Retinal pigment epithelial cell (primary cell): ENCODE measurements around the gene BRINP2.

Source experiments
- DNase-seq: peaks from one replicate; pipeline ENCODE4 v3.0.0-alpha.2; 2010; ENCODE audit warnings: low read depth
- H3K4me3 ChIP-seq: 2 replicates; pipeline ENCODE4 v1.5.1; 2011; ENCODE audit warnings: mild to moderate bottlenecking, low read length, control low read depth, moderate library complexity
- CTCF ChIP-seq: conservative IDR thresholded peaks from 2 replicates; pipeline ENCODE4 v1.5.1; 2011; ENCODE audit warnings: low read depth, low read length, control low read depth, inconsistent platforms

Gene BRINP2

GRCh38 chr1:177235350-177235749 is 64.6 kb downstream of the BRINP2 start:
- TF ChIP-seq CTCF, result no peak
- DNase-seq, result no peak
- no peak overlapping the region for H3K4me3 ChIP-seq

GRCh38 chr1:177236962-177237361 is 66.2 kb downstream of the BRINP2 start:
- H3K4me3 ChIP-seq, result no peak overlapping the region
- DNase-seq, result no peak
- no peak for TF ChIP-seq CTCF

GRCh38 chr1:177238967-177239366 is 68.2 kb downstream of the BRINP2 start:
- no peak overlapping the region for H3K4me3 ChIP-seq
- no peak for DNase-seq
- TF ChIP-seq CTCF, result no peak

- no peak for DNase-seq
- TF ChIP-seq CTCF, result no peak
- no peak overlapping the region for H3K4me3 ChIP-seq
Observed at GRCh38 chr1:177239792-177240191, 69.0 kb downstream of the BRINP2 start.

GRCh38 chr1:177243773-177244172 is 73.0 kb downstream of the BRINP2 start:
- no peak for DNase-seq
- no peak for TF ChIP-seq CTCF
- H3K4me3 ChIP-seq, result no peak overlapping the region

DNA sequence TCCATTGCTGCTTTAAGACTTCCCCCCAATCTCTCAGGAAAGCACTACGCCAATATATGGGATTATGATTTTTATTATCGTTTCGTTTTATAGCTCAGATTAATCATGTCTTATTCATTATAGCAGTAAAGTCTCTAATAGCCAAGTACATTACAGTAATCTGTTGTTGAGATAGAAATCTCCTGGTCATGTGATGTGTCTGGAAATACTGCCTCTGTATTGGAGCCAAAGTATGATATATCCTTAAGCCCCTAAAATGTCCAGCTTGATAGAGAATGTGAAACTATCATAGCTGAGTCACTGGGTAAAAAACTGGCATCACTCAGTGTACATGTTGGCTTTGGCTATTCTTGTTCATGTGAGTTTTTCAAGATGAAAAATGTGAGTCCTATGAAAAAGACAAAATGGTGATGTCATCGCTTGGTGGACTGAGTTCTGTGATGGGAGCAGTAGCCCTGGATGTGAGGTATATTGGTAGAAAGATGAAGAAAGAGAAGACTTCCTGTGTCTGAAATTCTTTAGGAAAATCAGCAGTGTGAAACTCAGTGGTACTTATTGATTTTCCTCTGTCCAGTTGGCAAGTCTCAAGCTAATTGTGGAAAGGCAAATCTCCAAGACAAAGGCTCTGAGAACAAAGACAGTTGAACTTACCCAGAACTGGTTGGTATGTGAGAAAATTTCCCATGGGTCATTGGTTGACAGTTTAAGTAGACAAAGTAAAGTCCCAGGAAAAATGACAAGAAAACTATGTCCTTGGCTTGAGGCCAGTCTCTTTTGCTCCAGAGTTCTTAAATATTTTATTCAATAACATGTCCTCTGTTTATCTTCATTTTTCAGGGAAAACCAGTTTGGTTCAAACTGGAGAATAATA is 76.2 kb downstream of the BRINP2 start:
- peak; percentile 59 for DNase-seq
- no peak for TF ChIP-seq CTCF

DNA sequence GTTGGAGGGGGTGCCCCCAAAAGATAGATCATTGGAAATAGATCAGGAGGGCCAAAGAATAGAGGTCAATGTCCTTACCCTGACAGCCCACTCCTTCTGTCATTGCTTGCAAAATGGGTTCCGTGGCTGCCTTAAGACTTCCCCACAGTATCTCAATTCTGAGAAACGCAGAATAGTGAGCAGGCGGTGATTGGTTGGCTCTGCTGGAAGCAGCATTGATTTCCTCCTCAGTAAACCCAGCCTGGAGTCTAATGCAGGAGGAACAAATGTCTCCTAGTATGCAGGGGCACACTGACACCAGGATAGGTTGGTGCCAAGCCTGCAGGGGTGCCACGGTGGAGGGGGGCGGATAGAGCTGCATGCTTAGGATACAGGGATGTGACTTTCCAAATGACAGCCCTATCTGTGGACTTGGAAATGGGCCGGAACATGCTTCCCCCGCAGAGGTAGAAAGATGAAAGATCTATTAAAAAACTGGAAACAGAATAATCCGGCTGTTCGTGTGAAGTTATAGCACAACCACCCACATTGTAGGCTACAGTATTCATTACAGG is 76.9 kb downstream of the BRINP2 start:
- DNase-seq, result no peak
- no peak for TF ChIP-seq CTCF
- no peak overlapping the region for H3K4me3 ChIP-seq

More for the DNA sequence above, 76.2 kb downstream of the BRINP2 start:
- no peak overlapping the region for H3K4me3 ChIP-seq
